Measurements from ENCODE around the gene TNS1.

GRCh38 chr2:217909156-217909820 is 93.5 kb downstream of the TNS1 start:
- no peak for TF ChIP-seq EZH2 (optimal IDR thresholded peaks at IDR 0.05; ENCODE audit: low read depth, low read length)
- no peak for TF ChIP-seq CTCF (IDR thresholded peaks at IDR 0.05; ENCODE audit: low read length)
- no peak for TF ChIP-seq EZH2phosphoT487 (IDR thresholded peaks at IDR 0.05; ENCODE audit: low read length)

All from MM.1S (cell line).